PC-9 (cell line): Measurements from ENCODE around the gene PLAAT4.

Experiments
- EZH2 ChIP-seq: fragments of 200-600 bp; sonication (generic); IDR thresholded peaks from 2 replicates; pipeline ENCODE4 v1.8.0; 2017; ENCODE audit warnings: antibody characterized with exemption, low read depth
- TF ChIP-seq, protein P1 (sequence below): fragments of 200-600 bp; sonication (generic); conservative IDR thresholded peaks from 2 replicates; pipeline ENCODE4 v1.6.1; 2017; ENCODE audit warnings: mixed run types, antibody characterized with exemption, mild to moderate bottlenecking, moderate library complexity

GRCh38 chr11:63532799-63533475 is 3.7 kb upstream of the PLAAT4 start:
- TF ChIP-seq EZH2 = no peak
- TF ChIP-seq, protein P1, sequence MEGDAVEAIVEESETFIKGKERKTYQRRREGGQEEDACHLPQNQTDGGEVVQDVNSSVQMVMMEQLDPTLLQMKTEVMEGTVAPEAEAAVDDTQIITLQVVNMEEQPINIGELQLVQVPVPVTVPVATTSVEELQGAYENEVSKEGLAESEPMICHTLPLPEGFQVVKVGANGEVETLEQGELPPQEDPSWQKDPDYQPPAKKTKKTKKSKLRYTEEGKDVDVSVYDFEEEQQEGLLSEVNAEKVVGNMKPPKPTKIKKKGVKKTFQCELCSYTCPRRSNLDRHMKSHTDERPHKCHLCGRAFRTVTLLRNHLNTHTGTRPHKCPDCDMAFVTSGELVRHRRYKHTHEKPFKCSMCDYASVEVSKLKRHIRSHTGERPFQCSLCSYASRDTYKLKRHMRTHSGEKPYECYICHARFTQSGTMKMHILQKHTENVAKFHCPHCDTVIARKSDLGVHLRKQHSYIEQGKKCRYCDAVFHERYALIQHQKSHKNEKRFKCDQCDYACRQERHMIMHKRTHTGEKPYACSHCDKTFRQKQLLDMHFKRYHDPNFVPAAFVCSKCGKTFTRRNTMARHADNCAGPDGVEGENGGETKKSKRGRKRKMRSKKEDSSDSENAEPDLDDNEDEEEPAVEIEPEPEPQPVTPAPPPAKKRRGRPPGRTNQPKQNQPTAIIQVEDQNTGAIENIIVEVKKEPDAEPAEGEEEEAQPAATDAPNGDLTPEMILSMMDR = no peak
